ENCODE data around the gene COQ10A. TPM values are rescaled to one million over a fixed set of nuclear protein-coding genes. Genes with fewer than 3 reads are reported as not detected.

COQ10A gene
- total and polyA plus RNA-seq, 9 of the 15 experiments (the other 6 are each of a cell fraction or from before 2014, with no cell fraction given) = 3.1 to 26.4 (median 12.7) TPM

DNA sequence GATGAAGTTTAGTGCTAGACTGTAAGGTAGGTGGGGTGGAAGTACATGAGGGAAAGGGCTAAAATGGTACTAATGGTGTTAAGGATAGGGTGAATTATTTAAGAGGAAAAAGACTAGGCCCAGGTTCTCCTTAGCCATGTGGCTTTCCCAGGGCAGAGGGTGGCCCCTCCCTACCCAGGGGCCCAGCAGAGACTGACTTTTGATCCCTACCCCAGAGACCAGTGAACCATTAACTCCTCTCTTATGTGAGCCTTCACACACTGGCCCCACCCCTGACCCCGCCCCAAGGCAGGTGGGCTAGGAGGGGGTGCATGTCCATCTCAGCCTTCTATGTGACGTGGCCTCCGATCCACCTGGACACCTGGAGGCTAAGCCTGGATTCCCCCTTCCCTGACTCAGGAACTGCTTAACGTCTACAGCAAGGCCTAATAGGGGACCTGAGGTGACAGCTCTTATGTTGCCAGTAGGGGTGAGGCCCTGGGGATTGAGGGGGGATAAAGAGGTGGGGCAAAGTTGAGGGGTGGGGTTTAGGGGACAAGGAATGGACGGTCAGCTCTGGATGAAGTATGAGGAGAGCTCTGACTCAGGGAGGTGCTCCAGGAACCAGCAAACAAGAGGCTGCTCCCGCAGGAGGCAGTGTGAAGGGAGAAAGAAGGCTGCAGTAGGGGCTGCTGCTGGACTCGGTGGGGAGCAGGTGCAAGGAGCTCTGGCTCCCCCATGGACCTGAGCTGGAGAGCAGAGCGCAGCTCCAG, 36.1 kb upstream of the COQ10A start:
- TF ChIP-seq, protein P1, sequence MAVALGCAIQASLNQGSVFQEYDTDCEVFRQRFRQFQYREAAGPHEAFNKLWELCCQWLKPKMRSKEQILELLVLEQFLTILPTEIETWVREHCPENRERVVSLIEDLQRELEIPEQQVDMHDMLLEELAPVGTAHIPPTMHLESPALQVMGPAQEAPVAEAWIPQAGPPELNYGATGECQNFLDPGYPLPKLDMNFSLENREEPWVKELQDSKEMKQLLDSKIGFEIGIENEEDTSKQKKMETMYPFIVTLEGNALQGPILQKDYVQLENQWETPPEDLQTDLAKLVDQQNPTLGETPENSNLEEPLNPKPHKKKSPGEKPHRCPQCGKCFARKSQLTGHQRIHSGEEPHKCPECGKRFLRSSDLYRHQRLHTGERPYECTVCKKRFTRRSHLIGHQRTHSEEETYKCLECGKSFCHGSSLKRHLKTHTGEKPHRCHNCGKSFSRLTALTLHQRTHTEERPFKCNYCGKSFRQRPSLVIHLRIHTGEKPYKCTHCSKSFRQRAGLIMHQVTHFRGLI (CRISPR knock-in tag; IDR thresholded peaks at IDR 0.05) = no peak
- TF ChIP-seq ZNF408 (CRISPR knock-in tag; IDR thresholded peaks at IDR 0.05; ENCODE audit: low read depth) (no peak), SP1 (CRISPR knock-in tag; IDR thresholded peaks at IDR 0.05) (no peak), HOXB6 (CRISPR knock-in tag; IDR thresholded peaks at IDR 0.05; ENCODE audit: borderline replicate concordance) (no peak), SMC3 (conservative IDR thresholded peaks at IDR 0.05; ENCODE audit: insufficient read depth, low read depth, low read length) (no peak), ZNF707 (CRISPR knock-in tag; conservative IDR thresholded peaks at IDR 0.05) (no peak), ARHGAP35 (IDR thresholded peaks at IDR 0.05; ENCODE audit: partially characterized antibody) (no peak), XRCC4 (IDR thresholded peaks at IDR 0.05; ENCODE audit: extremely low read depth, insufficient read depth, insufficient read length) (no peak)
- TF ChIP-seq, protein P2, sequence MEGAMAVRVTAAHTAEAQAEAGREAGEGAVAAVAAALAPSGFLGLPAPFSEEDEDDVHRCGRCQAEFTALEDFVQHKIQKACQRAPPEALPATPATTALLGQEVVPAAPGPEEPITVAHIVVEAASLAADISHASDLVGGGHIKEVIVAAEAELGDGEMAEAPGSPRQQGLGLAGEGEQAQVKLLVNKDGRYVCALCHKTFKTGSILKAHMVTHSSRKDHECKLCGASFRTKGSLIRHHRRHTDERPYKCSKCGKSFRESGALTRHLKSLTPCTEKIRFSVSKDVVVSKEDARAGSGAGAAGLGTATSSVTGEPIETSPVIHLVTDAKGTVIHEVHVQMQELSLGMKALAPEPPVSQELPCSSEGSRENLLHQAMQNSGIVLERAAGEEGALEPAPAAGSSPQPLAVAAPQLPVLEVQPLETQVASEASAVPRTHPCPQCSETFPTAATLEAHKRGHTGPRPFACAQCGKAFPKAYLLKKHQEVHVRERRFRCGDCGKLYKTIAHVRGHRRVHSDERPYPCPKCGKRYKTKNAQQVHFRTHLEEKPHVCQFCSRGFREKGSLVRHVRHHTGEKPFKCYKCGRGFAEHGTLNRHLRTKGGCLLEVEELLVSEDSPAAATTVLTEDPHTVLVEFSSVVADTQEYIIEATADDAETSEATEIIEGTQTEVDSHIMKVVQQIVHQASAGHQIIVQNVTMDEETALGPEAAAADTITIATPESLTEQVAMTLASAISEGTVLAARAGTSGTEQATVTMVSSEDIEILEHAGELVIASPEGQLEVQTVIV (CRISPR knock-in tag; IDR thresholded peaks at IDR 0.05; ENCODE audit: borderline replicate concordance) = no peak
- TF ChIP-seq, protein P3, sequence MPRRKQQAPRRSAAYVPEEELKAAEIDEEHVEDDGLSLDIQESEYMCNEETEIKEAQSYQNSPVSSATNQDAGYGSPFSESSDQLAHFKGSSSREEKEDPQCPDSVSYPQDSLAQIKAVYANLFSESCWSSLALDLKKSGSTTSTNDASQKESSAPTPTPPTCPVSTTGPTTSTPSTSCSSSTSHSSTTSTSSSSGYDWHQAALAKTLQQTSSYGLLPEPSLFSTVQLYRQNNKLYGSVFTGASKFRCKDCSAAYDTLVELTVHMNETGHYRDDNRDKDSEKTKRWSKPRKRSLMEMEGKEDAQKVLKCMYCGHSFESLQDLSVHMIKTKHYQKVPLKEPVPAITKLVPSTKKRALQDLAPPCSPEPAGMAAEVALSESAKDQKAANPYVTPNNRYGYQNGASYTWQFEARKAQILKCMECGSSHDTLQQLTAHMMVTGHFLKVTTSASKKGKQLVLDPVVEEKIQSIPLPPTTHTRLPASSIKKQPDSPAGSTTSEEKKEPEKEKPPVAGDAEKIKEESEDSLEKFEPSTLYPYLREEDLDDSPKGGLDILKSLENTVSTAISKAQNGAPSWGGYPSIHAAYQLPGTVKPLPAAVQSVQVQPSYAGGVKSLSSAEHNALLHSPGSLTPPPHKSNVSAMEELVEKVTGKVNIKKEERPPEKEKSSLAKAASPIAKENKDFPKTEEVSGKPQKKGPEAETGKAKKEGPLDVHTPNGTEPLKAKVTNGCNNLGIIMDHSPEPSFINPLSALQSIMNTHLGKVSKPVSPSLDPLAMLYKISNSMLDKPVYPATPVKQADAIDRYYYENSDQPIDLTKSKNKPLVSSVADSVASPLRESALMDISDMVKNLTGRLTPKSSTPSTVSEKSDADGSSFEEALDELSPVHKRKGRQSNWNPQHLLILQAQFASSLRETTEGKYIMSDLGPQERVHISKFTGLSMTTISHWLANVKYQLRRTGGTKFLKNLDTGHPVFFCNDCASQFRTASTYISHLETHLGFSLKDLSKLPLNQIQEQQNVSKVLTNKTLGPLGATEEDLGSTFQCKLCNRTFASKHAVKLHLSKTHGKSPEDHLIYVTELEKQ (CRISPR knock-in tag; IDR thresholded peaks at IDR 0.05) = no peak
- no peak overlapping the region for H3K4me3 ChIP-seq
- WGBS (ENCODE audit: insufficient coverage, low coverage, missing lambda C conversion rate) = 43% methylated on average over 6 of the region's 8 CpGs
- no peak overlapping the region for H3K4me2 ChIP-seq (ENCODE audit: insufficient read depth, low read length)
- intact Hi-C loops (cut with micrococcal nuclease) (no loop called here), in situ Hi-C loops (cut with MboI) (no loop called here)
- no peaks in the 10 kb centered on the region for H3K9me1 ChIP-seq (ENCODE audit: control insufficient read depth, insufficient read depth, low read length)
- FAIRE-seq = no peak
- H3K27me3 ChIP-seq (ENCODE audit: control insufficient read depth in 2 of 2, insufficient read depth in 2 of 2, low read length in 2 of 2) = no peaks in the 10 kb centered on the region
- no peak overlapping the region for H2AFZ ChIP-seq (ENCODE audit: low read depth, low read length)
- DNase-seq (ENCODE audit: extremely low read depth in 1 of 4, low spot score in 3 of 4) = no peak
- no peaks in the 10 kb centered on the region for H3K9me3 ChIP-seq (replicated peaks; ENCODE audit: control insufficient read depth, insufficient read depth, low read depth, low read length)
- no peaks in the 10 kb centered on the region for H3K79me2 ChIP-seq (ENCODE audit: control insufficient read depth, insufficient read depth, low read length)
- H3K36me3 ChIP-seq (ENCODE audit: control insufficient read depth, insufficient read depth, low read length) = peaks cover 9% of the 10 kb centered on the region; the same call in 2 of the 3 replicates
- ChIA-PET CTCF (ENCODE audit: low intra/inter-chr PET ratio) (no interaction called here), POLR2A (interaction anchor here (0.8 to 2.0 kb wide), 4 partner anchors 8 to 448 kb away, joined by 3 to 6 read pairs (median 6); partner anchors contain the start of gene RNF41)
- no peak overlapping the region for H3K27ac ChIP-seq (ENCODE audit: extremely low read depth, low read depth, low read length)
- ATAC-seq = peak; percentile 34
- peaks cover 14 to 18% of the 10 kb centered on the region in 2 experiments; a peak in 4 of 5 replicates for H3K4me1 ChIP-seq (replicated peaks in 1 of 2; ENCODE audit: control insufficient read depth in 2 of 2, insufficient read depth in 2 of 2, low read length in 2 of 2)
- no peaks in the 10 kb centered on the region for H4K20me1 ChIP-seq (replicated peaks; ENCODE audit: control insufficient read depth, insufficient read depth, low read length)
- H3K9ac ChIP-seq (ENCODE audit: insufficient read depth in 1 of 2, low read depth in 2 of 2, low read length in 2 of 2) = peak overlapping the region in 1 of 2 experiments; percentile 80; a peak in 2 of 4 replicates
- BruUV-seq (replicated peaks) = no TSS peak

Measured in K562 (cell line).